ENCODE results near the gene RRAS.

- TF ChIP-seq, protein P1, sequence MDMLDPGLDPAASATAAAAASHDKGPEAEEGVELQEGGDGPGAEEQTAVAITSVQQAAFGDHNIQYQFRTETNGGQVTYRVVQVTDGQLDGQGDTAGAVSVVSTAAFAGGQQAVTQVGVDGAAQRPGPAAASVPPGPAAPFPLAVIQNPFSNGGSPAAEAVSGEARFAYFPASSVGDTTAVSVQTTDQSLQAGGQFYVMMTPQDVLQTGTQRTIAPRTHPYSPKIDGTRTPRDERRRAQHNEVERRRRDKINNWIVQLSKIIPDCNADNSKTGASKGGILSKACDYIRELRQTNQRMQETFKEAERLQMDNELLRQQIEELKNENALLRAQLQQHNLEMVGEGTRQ (IDR thresholded peaks at IDR 0.05; ENCODE audit: low read depth, low read length) = no peak
- no peak for TF ChIP-seq POLR2A (IDR thresholded peaks at IDR 0.05; ENCODE audit: low read depth, low read length)
- TF ChIP-seq CTCF (conservative IDR thresholded peaks at IDR 0.05; ENCODE audit: low read depth, low read length) = no peak
- TF ChIP-seq SMC3 (IDR thresholded peaks at IDR 0.05; ENCODE audit: low read depth, low read length) = no peak
- no peak for TF ChIP-seq RAD21 (IDR thresholded peaks at IDR 0.05; ENCODE audit: low read length)
These were observed 11.3 kb upstream of the RRAS start for GRCh38 chr19:49651029-49651819.

Data from IMR-90 (cell line).